OCI-LY3 (cell line): Measurements from ENCODE around the gene MYCBP2.

Experiments used
- EZH2phosphoT487 ChIP-seq: fragments of 200-600 bp; shearing (Covaris generic); IDR thresholded peaks from 2 replicates; pipeline ENCODE4 v1.6.1; 2018; ENCODE audit warnings: antibody characterized with exemption, mixed run types, low read depth
- TF ChIP-seq, protein P1 (sequence below): fragments of 200-600, 300-600 bp; sonication (generic); IDR thresholded peaks from 2 replicates; pipeline ENCODE4 v1.5.1; 2014; ENCODE audit warnings: antibody characterized with exemption, low read length, low read depth

DNA sequence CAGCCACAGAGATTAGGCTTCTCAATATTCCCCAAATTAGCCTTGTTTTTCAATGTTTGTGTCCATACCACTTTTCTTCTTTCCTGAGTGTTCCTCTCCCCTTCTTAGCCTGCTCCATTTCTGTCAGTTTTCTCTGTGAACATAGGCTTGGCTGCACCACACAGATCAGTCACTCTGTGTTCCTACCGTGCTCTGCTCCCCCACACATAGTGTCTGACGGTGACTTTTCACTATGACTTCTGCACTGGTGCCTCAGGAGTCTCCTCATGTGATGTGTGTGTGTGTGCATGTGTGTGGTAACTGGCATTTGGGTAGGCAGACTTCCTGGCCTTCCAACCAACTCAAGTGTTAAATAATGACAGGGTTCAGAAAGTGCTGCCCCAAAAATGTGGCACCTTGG, 47.9 kb upstream of the MYCBP2 start:
- TF ChIP-seq, protein P1, sequence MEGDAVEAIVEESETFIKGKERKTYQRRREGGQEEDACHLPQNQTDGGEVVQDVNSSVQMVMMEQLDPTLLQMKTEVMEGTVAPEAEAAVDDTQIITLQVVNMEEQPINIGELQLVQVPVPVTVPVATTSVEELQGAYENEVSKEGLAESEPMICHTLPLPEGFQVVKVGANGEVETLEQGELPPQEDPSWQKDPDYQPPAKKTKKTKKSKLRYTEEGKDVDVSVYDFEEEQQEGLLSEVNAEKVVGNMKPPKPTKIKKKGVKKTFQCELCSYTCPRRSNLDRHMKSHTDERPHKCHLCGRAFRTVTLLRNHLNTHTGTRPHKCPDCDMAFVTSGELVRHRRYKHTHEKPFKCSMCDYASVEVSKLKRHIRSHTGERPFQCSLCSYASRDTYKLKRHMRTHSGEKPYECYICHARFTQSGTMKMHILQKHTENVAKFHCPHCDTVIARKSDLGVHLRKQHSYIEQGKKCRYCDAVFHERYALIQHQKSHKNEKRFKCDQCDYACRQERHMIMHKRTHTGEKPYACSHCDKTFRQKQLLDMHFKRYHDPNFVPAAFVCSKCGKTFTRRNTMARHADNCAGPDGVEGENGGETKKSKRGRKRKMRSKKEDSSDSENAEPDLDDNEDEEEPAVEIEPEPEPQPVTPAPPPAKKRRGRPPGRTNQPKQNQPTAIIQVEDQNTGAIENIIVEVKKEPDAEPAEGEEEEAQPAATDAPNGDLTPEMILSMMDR: no peak
- TF ChIP-seq EZH2phosphoT487: no peak
